Stromal cell of bone marrow (primary cell): ENCODE measurements around the gene SLC23A2.

Experiments
- DNase-seq: peaks from one replicate; pipeline ENCODE4 v3.0.0-alpha.2; 2012; ENCODE audit warnings: low read depth

SLC23A2 gene

DNA sequence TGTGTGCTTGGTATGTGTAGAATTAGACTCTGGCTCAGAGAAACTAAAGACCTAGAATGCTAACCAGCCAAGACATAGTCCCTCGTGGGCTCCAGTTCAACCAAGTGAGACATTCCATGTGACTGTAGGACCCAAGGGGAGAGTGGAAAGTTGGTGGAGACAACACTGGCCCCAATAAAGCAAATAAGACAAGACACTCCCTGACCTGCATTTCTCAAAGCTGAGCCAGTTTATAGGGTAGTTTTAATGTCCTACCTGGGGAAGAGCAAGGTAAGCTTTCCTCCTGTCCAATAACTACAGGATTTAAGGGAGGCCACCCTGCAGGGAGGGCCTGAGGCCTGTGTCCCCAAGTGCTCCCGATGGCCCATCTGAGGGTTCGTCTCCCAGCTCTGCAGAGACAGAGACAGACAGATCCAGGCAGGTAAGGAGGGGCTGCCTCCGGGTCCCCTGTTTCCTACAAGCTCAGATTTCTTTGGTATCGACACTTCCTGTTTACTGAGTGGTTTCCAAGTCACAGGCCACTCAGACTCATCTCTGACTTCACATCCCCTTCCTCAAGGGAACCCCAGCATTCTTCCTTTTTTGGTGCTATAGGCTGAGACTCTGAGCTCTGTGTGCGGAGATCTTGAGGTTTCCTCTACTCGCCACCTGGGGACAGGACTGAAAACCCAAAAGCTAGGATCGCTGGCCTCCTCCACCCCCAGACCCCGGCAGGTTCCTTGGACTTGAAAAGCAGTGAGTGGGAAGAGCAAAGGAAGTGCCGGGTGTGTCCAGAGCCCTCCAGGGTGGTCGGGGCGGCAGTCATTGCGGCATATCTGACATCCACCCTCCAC, 187.2 kb downstream of the SLC23A2 start:
- DNase-seq: no peak

DNA sequence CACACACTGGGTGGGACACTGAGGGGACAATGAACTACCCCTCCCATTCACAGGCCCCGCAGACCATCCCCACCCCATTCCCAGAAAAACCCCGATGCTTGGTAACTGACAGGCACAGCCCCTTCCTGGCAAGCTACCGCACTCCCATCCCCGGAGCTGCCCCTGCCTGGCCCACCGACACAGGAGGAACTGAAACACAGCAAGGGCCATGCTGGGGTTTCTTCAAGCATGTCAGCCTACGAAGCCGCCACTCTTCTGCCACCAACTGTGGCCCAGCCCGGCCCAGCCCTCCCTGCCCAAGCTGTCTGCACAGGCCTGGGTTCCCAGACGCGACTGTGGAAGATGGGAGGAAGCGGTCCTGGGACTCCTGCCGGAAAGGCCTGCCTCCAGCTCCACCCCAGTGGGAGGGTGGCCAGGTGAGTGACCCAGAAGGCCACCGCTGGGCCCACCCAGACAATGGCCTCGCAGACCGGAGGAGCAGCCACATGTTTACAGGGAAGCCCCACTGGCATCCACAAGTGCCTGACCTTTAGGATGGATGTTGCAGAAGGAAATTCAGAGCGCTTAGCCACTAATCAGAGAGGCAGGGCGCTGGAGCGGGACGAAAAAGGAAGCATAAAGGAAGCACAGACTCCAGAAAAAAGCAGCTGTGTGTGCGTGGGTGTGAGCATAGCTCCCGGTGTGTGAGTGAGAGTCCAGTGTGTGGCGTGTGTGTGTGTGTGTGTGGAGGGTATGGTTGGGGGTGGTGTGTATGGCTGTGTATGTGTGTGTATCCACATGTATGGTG, 188.0 kb downstream of the SLC23A2 start:
- DNase-seq: no peak

DNA sequence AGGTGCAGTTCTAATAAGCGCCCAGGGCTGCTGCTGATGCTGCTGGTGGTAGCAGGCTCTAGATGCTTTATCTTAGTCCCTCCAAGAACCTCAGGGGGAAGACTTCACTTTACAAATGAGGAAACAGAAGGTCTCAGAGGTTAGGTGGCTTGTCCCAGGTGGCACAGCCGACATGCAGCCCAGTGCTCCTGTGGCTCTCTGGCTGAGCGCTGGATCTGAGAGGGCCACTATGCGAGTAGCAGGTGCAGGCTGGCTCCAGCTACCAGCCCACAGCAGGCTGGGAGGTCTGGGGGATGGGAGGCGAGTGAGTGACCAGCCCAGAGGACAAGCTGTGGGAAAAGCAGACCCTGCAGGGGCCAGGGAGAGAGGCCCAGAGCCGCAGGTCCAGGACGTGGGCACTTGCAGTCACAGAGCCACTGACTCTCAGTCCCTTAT, 188.7 kb downstream of the SLC23A2 start:
- DNase-seq: no peak

DNA sequence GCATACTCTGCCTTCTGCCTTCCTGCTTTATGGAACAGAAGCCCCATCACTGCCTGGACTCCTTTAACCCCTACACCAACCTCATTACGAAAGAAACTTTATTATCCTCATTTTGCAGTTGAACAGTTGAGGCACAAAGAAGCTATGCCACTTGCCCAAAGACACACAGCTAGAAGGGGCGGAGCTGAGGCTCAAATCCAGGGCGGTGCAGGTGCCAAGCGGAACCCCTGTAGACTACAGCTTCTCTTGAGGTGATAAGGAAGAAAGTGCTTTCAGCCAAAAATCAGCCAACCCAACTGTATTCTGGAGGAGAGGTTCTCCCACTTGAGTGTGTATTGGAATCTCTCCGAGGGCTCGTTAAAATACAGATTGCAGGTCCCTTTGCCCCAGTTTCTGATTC, 189.1 kb downstream of the SLC23A2 start:
- no peak for DNase-seq

DNA sequence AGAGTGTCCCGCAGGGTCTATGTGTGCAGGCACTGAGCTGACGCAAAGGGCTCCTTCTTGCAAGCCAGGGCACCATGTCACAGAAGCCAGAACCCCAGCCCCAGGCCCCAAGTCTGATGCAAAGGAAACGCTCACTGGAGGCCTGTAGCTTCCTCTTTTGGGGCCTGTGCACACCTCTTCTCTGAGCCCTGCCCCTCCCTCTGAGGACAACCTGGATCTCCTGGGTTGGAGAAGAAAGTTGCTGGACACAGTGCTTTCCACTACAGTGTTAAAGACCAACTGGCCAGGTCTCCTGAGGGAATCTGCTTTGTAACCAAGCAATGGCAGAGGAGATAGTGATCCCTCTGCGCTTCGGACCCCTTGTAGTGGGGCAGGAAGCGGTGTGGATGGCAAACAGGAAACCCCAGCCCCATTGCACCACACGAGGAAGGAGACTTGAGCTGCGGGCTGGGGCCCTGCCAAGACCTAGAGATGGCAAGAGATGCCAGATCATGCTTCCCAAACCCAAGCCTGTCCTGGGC, 189.6 kb downstream of the SLC23A2 start:
- no peak for DNase-seq

- no peak for DNase-seq
Observed at GRCh38 chr20:4811257-4811656, 190.1 kb downstream of the SLC23A2 start.

DNA sequence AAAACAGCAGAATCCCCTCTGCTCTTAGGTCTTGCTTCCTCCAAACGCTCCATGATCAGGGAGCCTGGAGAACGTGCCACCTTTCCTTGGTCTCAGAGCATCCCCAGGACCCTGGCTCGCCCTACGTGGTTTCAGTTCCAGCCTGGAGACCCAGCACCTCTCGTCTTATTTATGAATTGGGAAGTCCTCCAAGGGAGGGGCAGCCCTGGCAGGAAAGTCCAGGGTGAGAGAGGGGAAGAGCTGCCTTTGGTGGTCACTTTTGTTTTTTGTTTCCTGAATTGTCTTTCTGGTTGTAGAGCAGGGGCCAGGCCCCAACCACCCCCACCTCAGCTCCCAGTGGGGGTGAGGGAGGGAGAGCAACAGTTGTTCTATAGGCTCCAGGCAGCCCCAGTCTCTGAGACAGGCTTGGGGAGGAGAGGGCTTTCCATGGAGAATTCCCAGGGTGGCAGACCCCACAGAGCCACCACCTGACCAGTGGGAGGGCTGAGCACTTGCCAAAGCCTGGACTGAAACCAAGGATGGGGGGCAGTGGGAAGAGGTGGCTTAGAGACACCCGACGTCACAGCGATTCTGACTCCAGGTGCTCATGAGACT, 190.8 kb downstream of the SLC23A2 start:
- DNase-seq: no peak

- DNase-seq: no peak
Observed at GRCh38 chr20:4809707-4810106, 191.6 kb downstream of the SLC23A2 start.

DNA sequence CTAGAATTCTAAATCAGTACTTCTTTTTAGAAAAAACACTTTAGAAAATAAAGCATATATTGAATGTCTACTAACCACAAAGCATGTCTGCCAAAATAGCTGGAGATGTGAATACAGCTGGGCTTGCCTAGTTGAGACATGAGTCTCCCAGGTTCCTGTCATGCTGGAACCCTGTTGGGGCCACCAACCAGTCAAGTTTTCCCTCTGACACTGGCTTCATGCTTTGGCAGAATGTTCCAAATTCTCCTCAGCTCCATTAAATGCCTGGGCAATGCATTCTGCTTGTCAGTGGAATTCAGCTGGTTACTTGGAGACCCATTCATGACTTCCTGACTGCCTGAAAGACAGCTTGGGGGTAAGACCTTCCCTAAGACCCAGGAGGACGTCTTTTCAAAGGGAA, 192.4 kb downstream of the SLC23A2 start:
- no peak for DNase-seq

GRCh38 chr20:4805663-4806449, 195.5 kb downstream of the SLC23A2 start:
- no peak for DNase-seq

GRCh38 chr20:4802527-4802926, 198.8 kb downstream of the SLC23A2 start:
- DNase-seq: no peak
